HG02678 (cell line): ENCODE results near the gene ADAMTS18.
"Not testable (repeated sequence)": the region's sequence is repeated elsewhere in the genome, so short reads cannot be mapped to it uniquely, and the experiment has no call there.

Source experiments
- ATAC-seq: cut with Tn5 transposase; IDR thresholded peaks from one replicate; pipeline ENCODE4 v1.9.1; 2021; ENCODE audit warnings: mild to moderate bottlenecking, moderate library complexity; ENCODE audit not compliant: unreplicated experiment

ADAMTS18 gene

DNA sequence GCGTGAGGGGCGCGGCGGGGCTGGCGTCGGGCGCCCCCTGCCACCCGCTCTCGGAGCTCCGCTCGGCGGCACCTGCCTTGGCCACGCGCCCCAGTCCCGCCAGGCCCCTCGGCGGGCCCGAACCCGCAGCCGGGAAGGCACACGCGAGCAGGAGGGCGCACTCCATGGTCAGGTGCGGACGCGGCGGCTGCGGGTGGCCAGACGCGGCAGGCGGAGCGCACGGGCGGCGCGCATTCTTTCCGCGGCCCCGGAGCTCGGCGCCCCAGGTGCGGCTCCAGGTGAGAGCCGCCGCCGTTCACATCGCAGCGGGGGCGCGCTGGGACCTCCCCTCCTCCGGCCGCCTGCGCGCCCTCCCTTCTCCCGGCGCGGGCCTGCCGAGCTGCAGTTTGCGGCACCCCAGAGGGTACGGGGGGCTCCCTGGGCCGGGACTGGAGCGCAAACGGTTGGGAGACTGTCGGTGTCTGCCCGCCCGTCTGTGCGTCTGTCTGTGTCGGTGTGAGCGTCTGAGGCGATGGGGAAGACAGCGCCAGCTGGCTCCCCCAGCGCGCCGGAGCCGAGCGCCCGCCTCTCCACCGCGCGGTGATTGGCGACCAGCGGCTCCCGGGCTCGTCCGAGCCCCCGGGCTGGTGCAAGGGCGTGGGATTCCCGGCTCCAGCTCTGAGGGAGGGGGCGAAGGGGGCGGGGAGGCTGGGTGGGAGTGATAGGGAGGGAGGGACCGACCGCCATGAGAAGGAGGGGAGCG, at the start of gene ADAMTS18:
Gene ADAMTS18, minus strand, starts transcription at position 505 of the 742 bp plus-strand sequence. Its CDS starts 339 bp downstream, at position 166.
- no peak for ATAC-seq

GRCh38 chr16:77480681-77481315, 46.0 kb upstream of the ADAMTS18 start:
- ATAC-seq = no peak

- ATAC-seq = no peak
Observed at GRCh38 chr16:77472262-77472661, 37.4 kb upstream of the ADAMTS18 start.

DNA sequence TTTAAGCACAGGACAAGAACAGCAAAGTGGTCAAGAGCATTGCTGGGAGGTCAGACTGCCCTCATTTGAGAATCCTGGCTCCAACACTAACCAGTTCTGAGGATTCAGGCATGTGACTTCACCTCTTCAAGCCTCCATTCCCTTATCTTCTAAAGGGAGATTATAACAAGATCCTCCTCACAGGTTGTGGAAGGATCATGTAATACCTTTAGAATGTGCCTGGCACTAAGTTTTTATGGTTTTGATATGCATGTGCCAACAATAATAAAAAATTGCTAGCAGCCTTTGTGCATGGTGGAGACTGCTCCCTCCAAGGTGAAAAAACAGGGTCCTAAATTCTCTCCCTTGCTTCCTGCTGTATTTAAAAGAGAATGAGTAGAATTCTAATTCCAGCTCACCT, 36.0 kb upstream of the ADAMTS18 start:
- ATAC-seq = no peak

DNA sequence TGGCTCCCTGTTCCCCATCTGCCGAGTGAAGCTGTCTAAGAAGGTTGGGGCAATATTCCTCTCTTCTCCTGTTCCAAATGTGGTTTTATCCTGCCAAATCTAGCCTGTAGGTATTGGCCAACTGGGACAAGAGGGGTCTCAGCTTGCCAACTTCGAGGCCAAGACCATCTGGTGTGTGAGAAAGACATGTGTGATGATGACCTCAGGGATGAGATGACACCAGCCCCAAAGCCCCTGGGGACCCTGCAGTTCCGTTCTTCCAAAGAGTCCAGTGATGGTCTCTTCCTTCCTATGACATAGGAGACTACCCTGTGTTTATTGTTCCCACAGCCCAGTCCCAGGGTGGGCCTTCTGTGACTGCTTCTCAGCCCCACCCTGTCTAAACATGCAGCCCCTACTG, 34.8 kb upstream of the ADAMTS18 start:
- no peak for ATAC-seq

- ATAC-seq = no peak
Observed at GRCh38 chr16:77468831-77469230, 34.0 kb upstream of the ADAMTS18 start.

DNA sequence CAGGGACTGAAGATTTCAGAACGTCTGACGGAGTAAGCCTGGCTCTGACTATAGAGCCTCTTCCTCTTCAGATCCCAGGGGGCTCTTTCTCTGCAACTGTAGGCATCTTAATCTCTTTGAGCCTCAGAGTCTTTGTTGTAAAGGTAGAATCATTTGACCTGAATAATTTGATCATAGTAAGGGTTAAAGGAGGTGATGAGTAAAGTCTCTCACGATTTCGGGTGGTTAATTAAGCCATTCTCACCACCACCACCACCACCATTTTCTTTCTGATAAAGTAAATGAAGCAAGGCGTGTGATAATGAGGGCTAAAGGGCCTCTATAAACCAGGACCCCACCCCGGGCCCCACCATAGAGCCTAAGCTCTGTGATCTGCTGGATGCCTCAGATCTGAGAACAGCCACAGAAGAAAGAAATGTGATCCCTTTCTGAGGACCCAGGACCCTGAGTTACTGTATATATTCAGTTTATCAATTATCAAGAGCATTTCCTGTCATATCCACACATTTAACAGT, 33.0 kb upstream of the ADAMTS18 start:
- ATAC-seq = no peak

GRCh38 chr16:77463659-77464058, 28.8 kb upstream of the ADAMTS18 start:
- ATAC-seq = not testable (repeated sequence)

GRCh38 chr16:77462894-77463293, 28.1 kb upstream of the ADAMTS18 start:
- ATAC-seq = no peak

- no peak for ATAC-seq
Observed at GRCh38 chr16:77459534-77460254, 24.9 kb upstream of the ADAMTS18 start.

DNA sequence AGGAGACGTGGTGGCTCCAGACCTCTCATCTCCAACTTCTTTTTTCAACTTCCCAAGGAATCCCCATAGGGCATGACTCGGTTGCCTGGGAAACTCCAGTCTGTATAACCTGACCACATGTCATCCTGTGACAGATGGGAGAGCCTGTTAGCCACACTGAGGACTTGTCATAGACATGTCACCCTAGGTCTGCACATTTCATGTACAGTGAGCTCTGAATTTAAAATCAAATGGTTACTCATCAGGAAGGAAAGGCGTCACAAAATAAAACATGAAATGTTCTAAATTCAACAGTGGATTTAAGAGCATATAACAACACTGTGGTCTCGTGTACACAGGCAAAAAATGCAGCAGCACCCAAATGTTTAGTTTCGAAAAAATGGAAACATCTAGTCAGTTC, 22.2 kb upstream of the ADAMTS18 start:
- no peak for ATAC-seq

DNA sequence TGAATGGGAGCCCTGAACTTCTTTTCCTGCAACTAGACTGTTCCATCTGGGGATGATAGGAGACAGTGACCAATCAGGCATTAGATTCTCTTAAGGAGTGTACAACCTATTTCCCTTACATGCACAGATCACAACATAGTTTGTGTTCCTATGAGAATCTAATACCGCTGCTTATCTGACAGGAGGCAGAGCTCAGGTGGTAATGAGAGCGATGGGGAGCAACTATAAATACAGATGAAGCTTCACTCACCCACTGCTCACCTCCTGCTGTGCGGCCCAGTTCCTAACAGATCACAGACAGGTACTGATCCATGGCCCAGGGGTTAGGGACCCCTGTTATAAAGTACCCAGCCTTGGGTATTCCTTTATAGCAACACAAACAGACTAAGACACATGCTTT, 17.4 kb upstream of the ADAMTS18 start:
- no peak for ATAC-seq

- no peak for ATAC-seq
Observed at GRCh38 chr16:77450790-77451487, 16.1 kb upstream of the ADAMTS18 start.

DNA sequence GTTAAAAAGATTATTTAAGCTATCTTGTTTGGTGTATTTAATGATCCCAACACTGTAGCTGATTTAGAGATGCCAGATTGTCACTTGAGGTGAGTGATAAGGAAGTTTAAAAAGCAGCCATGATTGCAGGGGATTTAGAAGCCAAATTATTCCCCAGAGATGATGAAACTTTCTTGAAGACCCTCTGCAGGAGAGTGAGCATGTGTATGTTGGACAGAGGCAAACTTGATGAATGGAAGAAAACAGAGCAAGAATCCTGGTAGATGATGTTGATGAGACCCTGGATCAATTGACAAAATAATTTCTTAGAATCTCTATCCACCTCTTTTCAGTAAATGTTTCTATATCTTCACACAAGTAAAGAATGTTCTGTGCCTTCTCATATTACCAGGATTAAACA, 14.4 kb upstream of the ADAMTS18 start:
- no peak for ATAC-seq

- no peak for ATAC-seq
Observed at GRCh38 chr16:77445324-77445723, 10.5 kb upstream of the ADAMTS18 start.

GRCh38 chr16:77444147-77444460, 9.3 kb upstream of the ADAMTS18 start:
- ATAC-seq = no peak

GRCh38 chr16:77443357-77444146, 8.7 kb upstream of the ADAMTS18 start:
- no peak for ATAC-seq

DNA sequence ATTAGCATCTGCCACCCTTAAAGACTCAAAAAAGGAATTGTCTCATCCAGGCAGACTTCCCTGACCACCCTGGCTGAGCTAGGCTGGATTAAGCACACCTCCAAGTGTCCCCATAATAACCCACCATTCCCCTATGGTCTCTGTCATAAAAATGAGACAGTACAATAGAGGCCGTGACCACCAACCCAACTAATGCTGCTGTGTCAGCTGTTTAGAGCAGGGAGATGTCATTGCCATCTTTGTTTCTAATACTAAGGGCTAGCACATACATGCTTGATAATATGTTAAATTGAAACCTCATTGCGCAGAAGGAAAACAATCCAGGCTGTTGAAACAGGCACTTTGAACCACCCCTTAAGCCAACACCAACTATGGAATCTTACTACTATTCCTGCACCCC, 7.2 kb upstream of the ADAMTS18 start:
- no peak for ATAC-seq

DNA sequence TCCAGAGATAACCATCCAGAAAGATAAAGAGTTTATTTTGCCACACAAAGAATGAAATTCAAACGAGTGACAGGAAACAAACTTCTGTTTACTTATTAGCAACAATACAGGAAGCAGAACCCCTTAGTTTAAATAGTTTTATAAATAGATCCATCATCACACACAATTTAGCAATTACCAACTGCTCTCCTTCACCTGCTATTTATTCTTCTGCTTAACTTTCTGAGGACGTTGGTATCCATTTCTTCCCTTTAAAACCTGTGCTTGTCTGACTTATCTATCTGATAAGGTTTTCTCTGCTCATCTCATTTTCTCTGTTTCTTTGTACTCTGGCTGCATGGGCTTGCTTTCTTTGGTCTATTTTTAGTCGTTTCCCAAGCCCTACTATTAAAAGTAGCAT, 4.3 kb upstream of the ADAMTS18 start:
- ATAC-seq = no peak

- no peak for ATAC-seq
Observed at GRCh38 chr16:77437859-77438258, 3.0 kb upstream of the ADAMTS18 start.
